HFF-Myc (cell line): ENCODE data around the gene TSPAN12.
A peak's percentile ranks its signal among the peaks of the same experiment; 100 is the strongest.

Source experiments
- DNase-seq: peaks from one replicate; pipeline ENCODE4 v3.0.0-alpha.2; 2011; ENCODE audit warnings: low read depth; ENCODE audit errors: extremely low read depth
- H3K4me3 ChIP-seq: replicated peaks from 2 replicates; pipeline ENCODE4 v1.5.1; 2011; ENCODE audit warnings: low read depth, mild to moderate bottlenecking, control low read depth, low read length
- CTCF ChIP-seq: IDR thresholded peaks from 2 replicates; pipeline ENCODE4 v1.5.1; 2012; ENCODE audit warnings: mild to moderate bottlenecking, low read depth, low read length, control low read depth; ENCODE audit errors: missing control alignments

Gene TSPAN12

DNA sequence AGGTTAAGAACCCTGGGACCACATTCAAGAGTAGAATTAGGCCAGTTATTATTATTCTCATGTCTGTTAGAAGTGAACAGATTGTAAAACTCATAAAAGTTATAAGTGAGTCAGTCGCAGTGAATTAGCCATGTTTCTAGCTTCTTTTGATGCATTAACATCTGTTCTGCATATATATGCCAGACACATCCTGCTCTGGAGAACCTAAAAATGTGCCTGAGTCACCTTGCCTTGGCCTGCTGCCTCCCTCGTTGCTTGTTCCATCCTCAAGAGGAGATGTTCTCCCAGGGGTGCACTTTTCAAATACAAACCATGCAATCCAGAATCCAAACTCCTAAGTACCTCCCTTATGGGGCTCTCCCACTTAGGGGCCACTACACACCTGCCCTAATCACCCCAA lies 14.8 kb downstream of the TSPAN12 start:
- peak; percentile 30 for DNase-seq
- H3K4me3 ChIP-seq, result no peak overlapping the region
- TF ChIP-seq CTCF, result no peak

GRCh38 chr7:120842121-120842621 lies 15.8 kb downstream of the TSPAN12 start:
- TF ChIP-seq CTCF, result no peak
- no peak overlapping the region for H3K4me3 ChIP-seq
- no peak for DNase-seq

- no peak for TF ChIP-seq CTCF
- H3K4me3 ChIP-seq, result no peak overlapping the region
- no peak for DNase-seq
Observed at GRCh38 chr7:120841608-120842007, 16.3 kb downstream of the TSPAN12 start.

- no peak overlapping the region for H3K4me3 ChIP-seq
- no peak for TF ChIP-seq CTCF
- DNase-seq, result no peak
Observed at GRCh38 chr7:120838281-120838682, 19.7 kb downstream of the TSPAN12 start.

GRCh38 chr7:120837599-120837998 lies 20.3 kb downstream of the TSPAN12 start:
- no peak for TF ChIP-seq CTCF
- DNase-seq, result no peak
- no peak overlapping the region for H3K4me3 ChIP-seq

DNA sequence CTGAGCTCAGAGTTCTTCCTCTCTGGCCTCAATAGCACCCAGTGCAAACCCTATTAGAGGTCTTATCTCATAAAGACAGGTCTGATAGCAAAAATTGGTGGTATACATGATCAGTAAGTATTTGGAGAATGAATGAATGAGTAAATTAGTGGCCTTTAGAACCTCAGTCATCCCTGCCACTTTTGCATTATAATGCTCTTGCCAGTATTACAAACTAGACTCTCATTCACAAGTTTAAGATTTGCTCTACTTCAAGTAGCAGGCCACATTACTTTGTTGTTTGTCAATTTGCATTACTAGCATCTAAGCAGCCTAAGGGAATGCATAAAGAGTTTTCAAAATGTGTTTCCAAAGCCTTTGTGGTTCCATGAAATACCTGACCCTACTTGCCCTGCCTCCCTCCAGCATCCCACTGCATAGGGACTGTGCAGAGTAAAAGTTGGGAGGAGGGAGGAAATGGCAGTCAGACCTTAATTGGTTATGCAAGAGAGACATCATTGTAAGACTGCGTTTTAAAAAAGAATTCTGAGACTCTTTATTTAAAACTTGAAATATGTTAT lies 21.3 kb downstream of the TSPAN12 start:
- no peak for DNase-seq
- no peak for TF ChIP-seq CTCF
- H3K4me3 ChIP-seq, result no peak overlapping the region

- no peak for TF ChIP-seq CTCF
- no peak overlapping the region for H3K4me3 ChIP-seq
- no peak for DNase-seq
Observed at GRCh38 chr7:120834726-120835125, 23.2 kb downstream of the TSPAN12 start.
